Measurements from ENCODE around the gene RPS24. TPM values are rescaled to one million over a fixed set of nuclear protein-coding genes. Genes with fewer than 3 reads are reported as not detected.

RPS24 gene
- total and polyA plus RNA-seq, 2 of the 13 experiments (the other 11 are each of a cell fraction or from before 2014, with no cell fraction given), result 2,690 to 3,319 TPM

DNA sequence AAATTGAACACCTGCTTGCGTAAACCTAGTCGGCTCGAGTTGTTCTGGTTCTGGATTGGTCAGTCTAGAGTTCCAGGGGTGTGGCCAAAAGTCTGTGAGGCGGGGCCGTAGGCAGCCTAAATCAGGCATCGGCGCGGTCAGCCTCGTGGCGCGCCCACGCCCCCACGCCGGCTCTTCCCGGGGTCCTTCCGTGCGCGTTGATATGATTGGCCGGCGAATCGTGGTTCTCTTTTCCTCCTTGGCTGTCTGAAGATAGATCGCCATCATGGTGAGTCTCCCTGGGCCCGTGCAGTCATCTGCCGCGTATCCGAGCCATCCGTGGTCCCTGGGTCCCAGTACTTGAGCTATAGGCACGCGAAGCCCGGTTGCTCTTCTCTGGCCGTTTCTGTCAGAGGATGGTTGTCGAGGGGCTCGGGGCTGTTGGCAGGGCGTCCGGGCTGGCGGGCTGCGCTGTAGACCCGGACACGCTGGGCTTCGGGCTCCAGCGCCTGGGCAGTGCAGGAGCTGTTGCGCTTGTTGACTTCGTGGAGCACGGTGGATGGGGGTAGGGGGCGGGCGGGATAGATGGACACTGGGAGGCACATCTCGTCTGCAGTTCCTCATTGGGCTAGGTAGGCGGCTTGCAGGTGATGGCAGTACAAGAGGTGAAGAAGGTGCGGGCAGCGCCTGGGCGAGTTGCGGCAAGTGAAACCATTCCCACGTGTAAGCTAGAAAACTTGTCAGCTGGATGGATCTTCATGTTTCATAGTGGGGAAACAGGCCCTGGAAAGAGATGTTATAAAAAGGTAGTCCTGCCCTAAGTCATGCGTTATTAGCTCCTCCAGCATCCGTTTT is at the start of gene RPS24 (continued):
- TF ChIP-seq CBX5 (CRISPR knock-in tag; IDR thresholded peaks at IDR 0.05; ENCODE audit: borderline replicate concordance), result no peak
- TF ChIP-seq RCOR2 (CRISPR knock-in tag; IDR thresholded peaks at IDR 0.05), result no peak
- TF ChIP-seq, protein P1, sequence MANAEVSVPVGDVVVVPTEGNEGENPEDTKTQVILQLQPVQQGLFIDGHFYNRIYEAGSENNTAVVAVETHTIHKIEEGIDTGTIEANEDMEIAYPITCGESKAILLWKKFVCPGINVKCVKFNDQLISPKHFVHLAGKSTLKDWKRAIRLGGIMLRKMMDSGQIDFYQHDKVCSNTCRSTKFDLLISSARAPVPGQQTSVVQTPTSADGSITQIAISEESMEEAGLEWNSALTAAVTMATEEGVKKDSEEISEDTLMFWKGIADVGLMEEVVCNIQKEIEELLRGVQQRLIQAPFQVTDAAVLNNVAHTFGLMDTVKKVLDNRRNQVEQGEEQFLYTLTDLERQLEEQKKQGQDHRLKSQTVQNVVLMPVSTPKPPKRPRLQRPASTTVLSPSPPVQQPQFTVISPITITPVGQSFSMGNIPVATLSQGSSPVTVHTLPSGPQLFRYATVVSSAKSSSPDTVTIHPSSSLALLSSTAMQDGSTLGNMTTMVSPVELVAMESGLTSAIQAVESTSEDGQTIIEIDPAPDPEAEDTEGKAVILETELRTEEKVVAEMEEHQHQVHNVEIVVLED (CRISPR knock-in tag; IDR thresholded peaks at IDR 0.05; ENCODE audit: borderline replicate concordance), result peak; percentile 97
- peak; percentile 34; the same call in 1 of the 2 replicates for TF ChIP-seq RARA (CRISPR knock-in tag; IDR thresholded peaks at IDR 0.05)
- TF ChIP-seq, protein P2, sequence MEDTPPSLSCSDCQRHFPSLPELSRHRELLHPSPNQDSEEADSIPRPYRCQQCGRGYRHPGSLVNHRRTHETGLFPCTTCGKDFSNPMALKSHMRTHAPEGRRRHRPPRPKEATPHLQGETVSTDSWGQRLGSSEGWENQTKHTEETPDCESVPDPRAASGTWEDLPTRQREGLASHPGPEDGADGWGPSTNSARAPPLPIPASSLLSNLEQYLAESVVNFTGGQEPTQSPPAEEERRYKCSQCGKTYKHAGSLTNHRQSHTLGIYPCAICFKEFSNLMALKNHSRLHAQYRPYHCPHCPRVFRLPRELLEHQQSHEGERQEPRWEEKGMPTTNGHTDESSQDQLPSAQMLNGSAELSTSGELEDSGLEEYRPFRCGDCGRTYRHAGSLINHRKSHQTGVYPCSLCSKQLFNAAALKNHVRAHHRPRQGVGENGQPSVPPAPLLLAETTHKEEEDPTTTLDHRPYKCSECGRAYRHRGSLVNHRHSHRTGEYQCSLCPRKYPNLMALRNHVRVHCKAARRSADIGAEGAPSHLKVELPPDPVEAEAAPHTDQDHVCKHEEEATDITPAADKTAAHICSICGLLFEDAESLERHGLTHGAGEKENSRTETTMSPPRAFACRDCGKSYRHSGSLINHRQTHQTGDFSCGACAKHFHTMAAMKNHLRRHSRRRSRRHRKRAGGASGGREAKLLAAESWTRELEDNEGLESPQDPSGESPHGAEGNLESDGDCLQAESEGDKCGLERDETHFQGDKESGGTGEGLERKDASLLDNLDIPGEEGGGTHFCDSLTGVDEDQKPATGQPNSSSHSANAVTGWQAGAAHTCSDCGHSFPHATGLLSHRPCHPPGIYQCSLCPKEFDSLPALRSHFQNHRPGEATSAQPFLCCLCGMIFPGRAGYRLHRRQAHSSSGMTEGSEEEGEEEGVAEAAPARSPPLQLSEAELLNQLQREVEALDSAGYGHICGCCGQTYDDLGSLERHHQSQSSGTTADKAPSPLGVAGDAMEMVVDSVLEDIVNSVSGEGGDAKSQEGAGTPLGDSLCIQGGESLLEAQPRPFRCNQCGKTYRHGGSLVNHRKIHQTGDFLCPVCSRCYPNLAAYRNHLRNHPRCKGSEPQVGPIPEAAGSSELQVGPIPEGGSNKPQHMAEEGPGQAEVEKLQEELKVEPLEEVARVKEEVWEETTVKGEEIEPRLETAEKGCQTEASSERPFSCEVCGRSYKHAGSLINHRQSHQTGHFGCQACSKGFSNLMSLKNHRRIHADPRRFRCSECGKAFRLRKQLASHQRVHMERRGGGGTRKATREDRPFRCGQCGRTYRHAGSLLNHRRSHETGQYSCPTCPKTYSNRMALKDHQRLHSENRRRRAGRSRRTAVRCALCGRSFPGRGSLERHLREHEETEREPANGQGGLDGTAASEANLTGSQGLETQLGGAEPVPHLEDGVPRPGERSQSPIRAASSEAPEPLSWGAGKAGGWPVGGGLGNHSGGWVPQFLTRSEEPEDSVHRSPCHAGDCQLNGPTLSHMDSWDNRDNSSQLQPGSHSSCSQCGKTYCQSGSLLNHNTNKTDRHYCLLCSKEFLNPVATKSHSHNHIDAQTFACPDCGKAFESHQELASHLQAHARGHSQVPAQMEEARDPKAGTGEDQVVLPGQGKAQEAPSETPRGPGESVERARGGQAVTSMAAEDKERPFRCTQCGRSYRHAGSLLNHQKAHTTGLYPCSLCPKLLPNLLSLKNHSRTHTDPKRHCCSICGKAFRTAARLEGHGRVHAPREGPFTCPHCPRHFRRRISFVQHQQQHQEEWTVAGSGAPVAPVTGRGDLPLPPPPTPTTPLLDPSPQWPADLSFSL (CRISPR knock-in tag; IDR thresholded peaks at IDR 0.05), result no peak
- peak; percentile 57; the same call in 1 of the 2 replicates for TF ChIP-seq PITX1 (CRISPR knock-in tag; IDR thresholded peaks at IDR 0.05)
- peak; percentile 17; the same call in 1 of the 2 replicates for TF ChIP-seq FOXK1 (CRISPR knock-in tag; IDR thresholded peaks at IDR 0.05; ENCODE audit: borderline replicate concordance, low read depth)
- TF ChIP-seq ZNF350 (CRISPR knock-in tag; IDR thresholded peaks at IDR 0.05; ENCODE audit: borderline replicate concordance, low read depth), result peak; percentile 86
- no peak for TF ChIP-seq ZFP41 (CRISPR knock-in tag; IDR thresholded peaks at IDR 0.05; ENCODE audit: borderline replicate concordance)
- TF ChIP-seq, protein P3, sequence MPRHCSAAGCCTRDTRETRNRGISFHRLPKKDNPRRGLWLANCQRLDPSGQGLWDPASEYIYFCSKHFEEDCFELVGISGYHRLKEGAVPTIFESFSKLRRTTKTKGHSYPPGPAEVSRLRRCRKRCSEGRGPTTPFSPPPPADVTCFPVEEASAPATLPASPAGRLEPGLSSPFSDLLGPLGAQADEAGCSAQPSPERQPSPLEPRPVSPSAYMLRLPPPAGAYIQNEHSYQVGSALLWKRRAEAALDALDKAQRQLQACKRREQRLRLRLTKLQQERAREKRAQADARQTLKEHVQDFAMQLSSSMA (CRISPR knock-in tag; IDR thresholded peaks at IDR 0.05), result peak; percentile 54; the same call in 1 of the 2 replicates
- no peak for TF ChIP-seq ZKSCAN5 (CRISPR knock-in tag; IDR thresholded peaks at IDR 0.05)
- TF ChIP-seq, protein P4, sequence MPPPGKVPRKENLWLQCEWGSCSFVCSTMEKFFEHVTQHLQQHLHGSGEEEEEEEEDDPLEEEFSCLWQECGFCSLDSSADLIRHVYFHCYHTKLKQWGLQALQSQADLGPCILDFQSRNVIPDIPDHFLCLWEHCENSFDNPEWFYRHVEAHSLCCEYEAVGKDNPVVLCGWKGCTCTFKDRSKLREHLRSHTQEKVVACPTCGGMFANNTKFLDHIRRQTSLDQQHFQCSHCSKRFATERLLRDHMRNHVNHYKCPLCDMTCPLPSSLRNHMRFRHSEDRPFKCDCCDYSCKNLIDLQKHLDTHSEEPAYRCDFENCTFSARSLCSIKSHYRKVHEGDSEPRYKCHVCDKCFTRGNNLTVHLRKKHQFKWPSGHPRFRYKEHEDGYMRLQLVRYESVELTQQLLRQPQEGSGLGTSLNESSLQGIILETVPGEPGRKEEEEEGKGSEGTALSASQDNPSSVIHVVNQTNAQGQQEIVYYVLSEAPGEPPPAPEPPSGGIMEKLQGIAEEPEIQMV (CRISPR knock-in tag; IDR thresholded peaks at IDR 0.05; ENCODE audit: low read depth), result 0 out of 2 replicates have a peak, but pooled peaks have one; percentile 63
- peak; percentile 70; the same call in 1 of the 2 replicates for TF ChIP-seq KAT7 (CRISPR knock-in tag; IDR thresholded peaks at IDR 0.05; ENCODE audit: borderline replicate concordance)
- TF ChIP-seq SIX1 (CRISPR knock-in tag; IDR thresholded peaks at IDR 0.05; ENCODE audit: borderline replicate concordance), result peak; percentile 52; the same call in 1 of the 2 replicates
- no peak for TF ChIP-seq ZNF850 (CRISPR knock-in tag; conservative IDR thresholded peaks at IDR 0.05)
- no peak for TF ChIP-seq ZNF572 (CRISPR knock-in tag; IDR thresholded peaks at IDR 0.05)
- TF ChIP-seq ISX (CRISPR knock-in tag; conservative IDR thresholded peaks at IDR 0.05), result no peak
- peak; percentile 51; the same call in 1 of the 2 replicates for TF ChIP-seq MTF1 (CRISPR knock-in tag; IDR thresholded peaks at IDR 0.05)
- TF ChIP-seq RFX5 (IDR thresholded peaks at IDR 0.05; ENCODE audit: low read depth, low read length), result 0 out of 2 replicates have a peak, but pooled peaks have one; percentile 41

Measured in HepG2 (cell line).